Endodermal cell (in vitro differentiated cells): Measurements from ENCODE around the gene PLCB1. TPM values are rescaled to one million over a fixed set of nuclear protein-coding genes. Genes with fewer than 3 reads are reported as not detected.

Experiments
- DNase-seq: peaks from one replicate; pipeline ENCODE4 v3.0.0-alpha.2; 2017
- H3K27ac ChIP-seq: 2 replicates; pipeline ENCODE4 v1.5.1; 2013; ENCODE audit warnings: mild to moderate bottlenecking, low read depth, low read length, moderate library complexity
- H3K27me3 ChIP-seq: 2 replicates; pipeline ENCODE4 v1.6.1; 2013; ENCODE audit warnings: mild to moderate bottlenecking, low read length, moderate library complexity; ENCODE audit not compliant: insufficient read depth, control insufficient read depth, poor library complexity, severe bottlenecking
- H3K36me3 ChIP-seq: 2 replicates; pipeline ENCODE4 v1.7.0; 2013; ENCODE audit warnings: mild to moderate bottlenecking, low read length, moderate library complexity; ENCODE audit not compliant: control insufficient read depth, insufficient read depth
- H3K4me1 ChIP-seq: one replicate; pipeline ENCODE4 v1.7.0; 2013; ENCODE audit warnings: low read length; ENCODE audit not compliant: control insufficient read depth, insufficient read depth
- H3K4me3 ChIP-seq: 2 replicates; pipeline ENCODE4 v1.5.1; 2013; ENCODE audit warnings: mild to moderate bottlenecking, low read length, moderate library complexity
- H3K9ac ChIP-seq: 2 replicates; pipeline ENCODE4 v1.6.1; 2013; ENCODE audit warnings: mild to moderate bottlenecking, low read length, moderate library complexity; ENCODE audit not compliant: poor library complexity, severe bottlenecking; ENCODE audit errors: extremely low read depth
- H3K9me3 ChIP-seq: 2 replicates; pipeline ENCODE4 v1.6.1; 2013; ENCODE audit warnings: mild to moderate bottlenecking, low read length, moderate library complexity; ENCODE audit not compliant: control insufficient read depth
- H3K27ac Mint-ChIP-seq: 2 replicates; pipeline ENCODE4 v1.8.0; 2020; ENCODE audit warnings: mixed read lengths
- H3K27me3 Mint-ChIP-seq: 2 replicates; pipeline ENCODE4 v1.8.0; 2021; ENCODE audit warnings: mild to moderate bottlenecking, mixed read lengths; ENCODE audit not compliant: insufficient read depth
- H3K36me3 Mint-ChIP-seq: 2 replicates; pipeline ENCODE4 v1.8.0; 2020; ENCODE audit warnings: low read depth, mixed read lengths
- H3K4me1 Mint-ChIP-seq: 2 replicates; pipeline ENCODE4 v1.8.0; 2020; ENCODE audit warnings: mixed read lengths
- H3K4me3 Mint-ChIP-seq: 2 replicates; pipeline ENCODE4 v1.8.0; 2020; ENCODE audit warnings: mild to moderate bottlenecking, moderate library complexity, mixed read lengths
- H3K9me3 Mint-ChIP-seq: 2 replicates; pipeline ENCODE4 v1.8.0; 2020; ENCODE audit warnings: mild to moderate bottlenecking, mixed read lengths
- CTCF ChIP-seq: fragments of 200-600 bp; sonication (generic); conservative IDR thresholded peaks from 2 replicates; pipeline ENCODE4 v1.5.0; 2021; ENCODE audit warnings: antibody characterized with exemption, mild to moderate bottlenecking
- WGBS, 2 experiments: methylation state at CpG; one replicate each; pipeline versions ENCODE4 v1.1.5 to v1.1.7; 2013; ENCODE audit warnings: missing lambda C conversion rate in 2 of 2, mixed read lengths in 1 of 2; ENCODE audit not compliant: insufficient coverage in 1 of 2, insufficient read length in 1 of 2; 5-methylcytosine and 5-hydroxymethylcytosine counted together
- total RNA-seq, 2 donors: library from RNA; stranded (reverse); fragmentation: NEBNext Ultra II Directional in 1 of 2; extraction: Animal tissue kit (Norgen Biotek cat#: 25700) in 1 of 2; gene quantifications; 2 replicates in 1 of 2; 3 replicates in 1 of 2; pipeline ENCODE4 v1.2.1, GENCODE V29; 2021

The PLCB1 gene
- total RNA-seq, 2 donors from 2014 or later: 15.3 to 16.5 TPM

GRCh38 chr20:8438748-8439147 is 306.7 kb downstream of the PLCB1 start:
- Mint-ChIP-seq H3K4me3 (no peak overlapping the region), H3K36me3 (no peaks in the 10 kb centered on the region), H3K4me1 (peaks cover 9% of the 10 kb centered on the region), H3K9me3 (no peaks in the 10 kb centered on the region), H3K27me3 (no peaks in the 10 kb centered on the region), H3K27ac (no peak overlapping the region)
- H3K27ac ChIP-seq: no peak overlapping the region
- H3K4me1 ChIP-seq: no peaks in the 10 kb centered on the region
- H3K4me3 ChIP-seq: no peak overlapping the region
- no peaks in the 10 kb centered on the region for H3K27me3 ChIP-seq
- 94 to 96% methylated on average over 2 to 5 of the region's 5 CpGs for WGBS, 2 experiments
- H3K9ac ChIP-seq: no peak overlapping the region
- H3K36me3 ChIP-seq: no peaks in the 10 kb centered on the region
- no peak for DNase-seq
- no peaks in the 10 kb centered on the region for H3K9me3 ChIP-seq
- TF ChIP-seq CTCF: no peak

GRCh38 chr20:8443464-8444072 is 311.5 kb downstream of the PLCB1 start:
- TF ChIP-seq CTCF: peak; percentile 57
- peak; percentile 77 for DNase-seq
- Histone ChIP-seq H3K36me3 (no peaks in the 10 kb centered on the region), H3K9me3 (no peaks in the 10 kb centered on the region), H3K9ac (no peak overlapping the region), H3K4me3 (no peak overlapping the region), H3K4me1 (no peaks in the 10 kb centered on the region), H3K27ac (no peak overlapping the region), H3K27me3 (no peaks in the 10 kb centered on the region)
- H3K36me3 Mint-ChIP-seq: no peaks in the 10 kb centered on the region
- no peak overlapping the region for H3K27ac Mint-ChIP-seq
- H3K27me3 Mint-ChIP-seq: no peaks in the 10 kb centered on the region
- 69% methylated on average over 2 of the region's 2 CpGs; no CpG with 5 or more reads in 1 of the 2 experiments for WGBS, 2 experiments
- H3K4me3 Mint-ChIP-seq: no peak overlapping the region
- no peaks in the 10 kb centered on the region for H3K9me3 Mint-ChIP-seq
- H3K4me1 Mint-ChIP-seq: peaks cover 4% of the 10 kb centered on the region

GRCh38 chr20:8447262-8448120 is 315.4 kb downstream of the PLCB1 start:
- no peak for DNase-seq
- Mint-ChIP-seq H3K4me1 (no peaks in the 10 kb centered on the region), H3K36me3 (no peaks in the 10 kb centered on the region), H3K27ac (no peak overlapping the region), H3K9me3 (no peaks in the 10 kb centered on the region), H3K4me3 (no peak overlapping the region), H3K27me3 (no peaks in the 10 kb centered on the region)
- WGBS, 2 experiments: 97 to 100% methylated on average over 2 to 3 of the region's 3 CpGs
- Histone ChIP-seq H3K9me3 (no peaks in the 10 kb centered on the region), H3K4me1 (no peaks in the 10 kb centered on the region), H3K27me3 (no peaks in the 10 kb centered on the region), H3K36me3 (no peaks in the 10 kb centered on the region), H3K4me3 (no peak overlapping the region), H3K27ac (no peak overlapping the region), H3K9ac (no peak overlapping the region)
- no peak for TF ChIP-seq CTCF
